Measurements from ENCODE around the gene FBXW7. TPM values are rescaled to one million over a fixed set of nuclear protein-coding genes. Genes with fewer than 3 reads are reported as not detected.

FBXW7 gene
- total RNA-seq, 2 experiments from 2014 or later = 128 to 140 TPM

DNA sequence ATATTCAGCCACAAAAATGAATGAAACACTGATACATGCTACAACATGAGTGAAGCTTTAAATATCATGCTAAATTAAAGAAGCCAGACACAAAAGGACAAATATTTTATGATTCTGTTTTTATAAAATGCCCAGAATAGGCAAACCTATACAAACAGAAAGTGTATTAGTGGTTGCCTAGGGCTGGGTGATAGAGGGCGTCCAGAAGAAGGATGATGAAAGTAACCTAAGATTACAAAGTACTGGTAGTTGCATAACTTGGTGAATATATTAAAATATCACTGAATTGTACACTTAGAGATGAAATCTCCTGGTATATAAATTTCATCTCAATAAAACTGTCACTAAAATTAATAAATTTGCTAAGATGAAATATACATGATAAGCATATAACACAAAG is 67.5 kb downstream of the FBXW7 start:
- H3K36me3 Mint-ChIP-seq (ENCODE audit: low read depth) = peaks cover 15% of the 10 kb centered on the region
- H3K4me3 Mint-ChIP-seq = no peak overlapping the region
- Histone ChIP-seq H3K27me3 (ENCODE audit: control insufficient read depth in 1 of 2, insufficient read depth in 2 of 2, low read length in 2 of 2) (no peaks in the 10 kb centered on the region), H3K27ac (ENCODE audit: low read depth in 1 of 2, low read length in 2 of 2) (no peak overlapping the region), H3K4me3 (ENCODE audit: low read length) (no peak overlapping the region), H3K4me1 (ENCODE audit: insufficient read depth, low read length) (peaks cover 7% of the 10 kb centered on the region), H3K36me3 (ENCODE audit: insufficient read depth, low read length) (no peaks in the 10 kb centered on the region), H3K9me3 (ENCODE audit: control insufficient read depth in 1 of 2, insufficient read depth in 1 of 2, low read length in 2 of 2) (peaks cover 0 to 4% of the 10 kb centered on the region in 2 experiments)
- H3K27me3 Mint-ChIP-seq = no peaks in the 10 kb centered on the region
- no peaks in the 10 kb centered on the region for H3K9me3 Mint-ChIP-seq
- no peak overlapping the region for H3K27ac Mint-ChIP-seq
- DNase-seq (no peak), ATAC-seq (ENCODE audit: poor library complexity) (no peak)
- POLR2A ChIA-PET = no interaction called here
- TF ChIP-seq, protein P1, sequence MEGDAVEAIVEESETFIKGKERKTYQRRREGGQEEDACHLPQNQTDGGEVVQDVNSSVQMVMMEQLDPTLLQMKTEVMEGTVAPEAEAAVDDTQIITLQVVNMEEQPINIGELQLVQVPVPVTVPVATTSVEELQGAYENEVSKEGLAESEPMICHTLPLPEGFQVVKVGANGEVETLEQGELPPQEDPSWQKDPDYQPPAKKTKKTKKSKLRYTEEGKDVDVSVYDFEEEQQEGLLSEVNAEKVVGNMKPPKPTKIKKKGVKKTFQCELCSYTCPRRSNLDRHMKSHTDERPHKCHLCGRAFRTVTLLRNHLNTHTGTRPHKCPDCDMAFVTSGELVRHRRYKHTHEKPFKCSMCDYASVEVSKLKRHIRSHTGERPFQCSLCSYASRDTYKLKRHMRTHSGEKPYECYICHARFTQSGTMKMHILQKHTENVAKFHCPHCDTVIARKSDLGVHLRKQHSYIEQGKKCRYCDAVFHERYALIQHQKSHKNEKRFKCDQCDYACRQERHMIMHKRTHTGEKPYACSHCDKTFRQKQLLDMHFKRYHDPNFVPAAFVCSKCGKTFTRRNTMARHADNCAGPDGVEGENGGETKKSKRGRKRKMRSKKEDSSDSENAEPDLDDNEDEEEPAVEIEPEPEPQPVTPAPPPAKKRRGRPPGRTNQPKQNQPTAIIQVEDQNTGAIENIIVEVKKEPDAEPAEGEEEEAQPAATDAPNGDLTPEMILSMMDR (IDR thresholded peaks at IDR 0.05) = no peak
- intact Hi-C loops (cut with DNase I, micrococcal nuclease) = no loop called here
- CTCF ChIA-PET = no interaction called here
- H3K4me1 Mint-ChIP-seq (ENCODE audit: low read depth) = peaks cover 45% of the 10 kb centered on the region

DNA sequence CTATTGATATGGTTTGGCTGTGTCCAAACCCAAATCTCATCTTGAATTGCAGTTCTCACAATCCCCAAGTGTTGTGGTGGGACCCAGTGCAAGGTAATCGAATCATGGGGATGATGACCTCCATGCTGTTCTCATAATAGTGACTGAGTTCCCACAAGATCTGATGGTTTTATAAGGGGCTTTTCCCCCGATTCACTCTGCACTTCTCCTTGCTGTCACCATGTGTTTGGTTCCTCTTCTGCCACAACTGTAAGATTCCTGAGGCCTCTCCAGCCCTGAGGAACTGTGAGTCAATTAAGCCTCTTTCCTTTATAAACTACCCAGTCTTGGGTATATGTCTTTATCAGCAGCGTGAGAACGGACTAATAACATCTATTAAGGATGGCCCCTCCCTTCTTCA is 68.8 kb downstream of the FBXW7 start:
- H3K4me3 Mint-ChIP-seq = no peak overlapping the region
- no peak overlapping the region for H3K27ac Mint-ChIP-seq
- no peaks in the 10 kb centered on the region for H3K27me3 Mint-ChIP-seq
- POLR2A ChIA-PET = no interaction called here
- peaks cover 8% of the 10 kb centered on the region for H3K4me1 ChIP-seq (ENCODE audit: insufficient read depth, low read length)
- peaks cover 55% of the 10 kb centered on the region for H3K4me1 Mint-ChIP-seq (ENCODE audit: low read depth)
- ATAC-seq (ENCODE audit: poor library complexity) (no peak), DNase-seq (peak in 1 of 14 experiments; percentile 26)
- CTCF ChIA-PET = no interaction called here
- no peak overlapping the region for H3K4me3 ChIP-seq (ENCODE audit: low read length)
- no peak overlapping the region for H3K27ac ChIP-seq (ENCODE audit: low read depth in 1 of 2, low read length in 2 of 2)
- H3K9me3 Mint-ChIP-seq = no peaks in the 10 kb centered on the region
- intact Hi-C loops (cut with DNase I, micrococcal nuclease) = no loop called here
- TF ChIP-seq, protein P1 (IDR thresholded peaks at IDR 0.05) = no peak
- peaks cover 0 to 4% of the 10 kb centered on the region in 2 experiments for H3K9me3 ChIP-seq (ENCODE audit: control insufficient read depth in 1 of 2, insufficient read depth in 1 of 2, low read length in 2 of 2)
- peaks cover 12% of the 10 kb centered on the region for H3K36me3 Mint-ChIP-seq (ENCODE audit: low read depth)
- H3K36me3 ChIP-seq (ENCODE audit: insufficient read depth, low read length) = no peaks in the 10 kb centered on the region
- H3K27me3 ChIP-seq (ENCODE audit: control insufficient read depth in 1 of 2, insufficient read depth in 2 of 2, low read length in 2 of 2) = no peaks in the 10 kb centered on the region

DNA sequence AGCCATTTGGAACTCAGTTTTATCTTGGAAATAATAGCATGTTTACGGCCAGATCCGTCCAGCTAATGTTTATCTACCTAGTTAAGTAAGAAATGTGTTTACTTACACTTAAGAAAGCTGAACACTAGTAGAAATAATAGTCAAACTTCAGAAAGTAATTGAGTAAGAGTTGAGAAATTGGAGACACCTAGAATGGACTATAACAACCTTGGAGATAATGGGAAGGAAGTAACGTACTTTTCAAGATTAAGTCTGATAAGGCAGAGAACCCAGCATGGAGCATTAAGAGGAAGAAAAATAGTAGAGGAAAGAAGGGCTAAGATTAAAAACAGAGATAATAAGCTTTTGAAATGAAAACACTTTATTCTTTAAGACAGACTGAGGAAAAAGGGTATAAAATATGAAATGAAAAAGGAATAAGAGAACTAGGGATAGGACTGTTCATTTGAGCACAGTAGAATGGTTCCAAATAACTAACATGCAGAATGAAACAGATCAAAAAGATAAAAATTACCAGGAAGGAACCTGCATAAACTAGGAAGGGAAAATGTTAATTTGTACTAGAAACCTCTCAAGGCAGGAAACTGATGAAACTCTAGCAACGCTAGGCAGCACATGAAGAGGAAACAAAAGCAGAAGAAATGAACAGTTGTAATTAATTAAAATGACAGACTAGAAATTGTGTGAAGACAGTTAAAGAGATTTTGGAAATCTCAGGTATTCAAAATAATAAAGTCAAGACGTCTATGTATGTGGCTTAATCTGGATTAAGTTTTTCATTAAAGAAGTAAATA is 71.7 kb downstream of the FBXW7 start:
- peak in 1 of 14 experiments; percentile 31 for DNase-seq
- intact Hi-C loops (cut with DNase I, micrococcal nuclease) = loop anchor here in 1 of 2 experiments (5.0 kb wide), 1 partner anchor 73 kb away; the partner anchor contains the start of gene FBXW7
- Histone ChIP-seq H3K27me3 (ENCODE audit: control insufficient read depth in 1 of 2, insufficient read depth in 2 of 2, low read length in 2 of 2) (no peaks in the 10 kb centered on the region), H3K36me3 (ENCODE audit: insufficient read depth, low read length) (no peaks in the 10 kb centered on the region), H3K4me3 (ENCODE audit: low read length) (no peak overlapping the region), H3K4me1 (ENCODE audit: insufficient read depth, low read length) (peaks cover 11% of the 10 kb centered on the region), H3K9me3 (ENCODE audit: control insufficient read depth in 1 of 2, insufficient read depth in 1 of 2, low read length in 2 of 2) (peaks cover 0 to 4% of the 10 kb centered on the region in 2 experiments), H3K27ac (ENCODE audit: low read depth in 1 of 2, low read length in 2 of 2) (peak overlapping the region in 1 of 2 donors; percentile 13)
- POLR2A ChIA-PET = no interaction called here
- Mint-ChIP-seq H3K9me3 (no peaks in the 10 kb centered on the region), H3K27ac (peak overlapping the region; percentile 10), H3K27me3 (no peaks in the 10 kb centered on the region), H3K4me1 (ENCODE audit: low read depth) (peaks cover 75% of the 10 kb centered on the region), H3K36me3 (ENCODE audit: low read depth) (peaks cover 6% of the 10 kb centered on the region), H3K4me3 (peak overlapping the region; percentile 40)
- CTCF ChIA-PET = no interaction called here
- no peak for ATAC-seq (ENCODE audit: poor library complexity)
- TF ChIP-seq, protein P1 (IDR thresholded peaks at IDR 0.05) = no peak

All from CD4-positive, alpha-beta T cell (primary cell).